Measurements from ENCODE around the gene MFSD2A. TPM values are rescaled to one million over a fixed set of nuclear protein-coding genes. Genes with fewer than 3 reads are reported as not detected.
"Not testable (repeated sequence)": the region's sequence is repeated elsewhere in the genome, so short reads cannot be mapped to it uniquely, and the experiment has no call there.

The MFSD2A gene
- total RNA-seq, 2 donors from 2014 or later, result 7.2 to 9.5 TPM

DNA sequence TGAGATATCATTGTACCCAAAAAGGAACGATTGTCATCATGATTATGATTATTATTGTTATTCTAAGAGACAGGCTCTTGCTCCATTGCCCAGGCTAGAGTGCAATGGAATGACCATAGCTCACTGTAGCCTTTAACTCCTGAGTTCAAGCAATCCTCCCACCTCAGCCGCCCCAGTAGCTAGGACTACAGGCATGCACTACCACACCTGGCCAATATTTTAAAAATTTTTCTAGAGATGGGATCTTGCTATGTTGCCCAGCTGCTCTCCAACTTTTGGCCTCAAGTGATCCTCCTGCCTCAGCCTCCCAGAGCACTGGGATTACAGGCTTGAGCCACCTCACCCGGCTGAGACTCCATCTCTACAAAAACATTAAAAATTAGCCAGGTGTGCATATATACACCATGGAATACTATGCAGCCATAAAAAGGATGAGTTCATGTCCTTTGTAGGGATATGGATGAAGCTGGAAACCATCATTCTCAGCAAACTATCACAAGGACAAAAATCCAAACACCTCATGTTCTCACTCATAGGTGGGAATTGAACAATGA, 52.6 kb downstream of the MFSD2A start:
- not testable (repeated sequence) for H3K27me3 Mint-ChIP-seq (ENCODE audit: low read depth); DNase-seq; H3K4me3 Mint-ChIP-seq; H3K4me1 Mint-ChIP-seq (ENCODE audit: low read depth); ATAC-seq (replicated peaks in 1 of 2); H3K9me3 Mint-ChIP-seq; H3K36me3 Mint-ChIP-seq (ENCODE audit: insufficient read depth in 2 of 2); H3K27ac Mint-ChIP-seq

DNA sequence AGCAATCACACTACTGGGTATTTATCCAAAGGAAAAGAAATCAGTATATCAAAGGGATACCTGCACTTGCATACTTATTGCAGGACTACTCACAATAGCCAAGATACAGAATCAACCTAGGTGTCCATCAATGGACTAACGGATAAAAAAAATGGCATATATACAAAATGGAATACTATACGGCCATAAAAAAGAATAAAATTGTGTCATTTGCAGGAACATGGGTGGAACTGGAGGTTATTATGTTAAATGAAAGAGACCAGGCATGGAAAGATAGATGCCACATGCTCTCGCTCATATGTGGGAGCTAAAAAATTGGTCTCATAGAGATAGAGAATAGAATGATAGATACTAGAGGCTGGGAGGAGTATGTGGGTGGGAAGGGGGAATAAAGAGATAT, 56.3 kb downstream of the MFSD2A start:
- H3K4me1 Mint-ChIP-seq (ENCODE audit: low read depth), result peaks cover 23% of the 10 kb centered on the region
- H3K27me3 Mint-ChIP-seq (ENCODE audit: low read depth), result no peaks in the 10 kb centered on the region
- no peak overlapping the region for H3K4me3 Mint-ChIP-seq
- DNase-seq, result no peak
- H3K36me3 Mint-ChIP-seq (ENCODE audit: insufficient read depth in 2 of 2), result no peaks in the 10 kb centered on the region
- H3K27ac Mint-ChIP-seq, result no peak overlapping the region
- no peak for ATAC-seq (replicated peaks in 1 of 2)
- no peaks in the 10 kb centered on the region for H3K9me3 Mint-ChIP-seq

GRCh38 chr1:40014253-40014706, 59.3 kb downstream of the MFSD2A start:
- H3K9me3 Mint-ChIP-seq, result no peaks in the 10 kb centered on the region
- H3K4me3 Mint-ChIP-seq, result peak overlapping the region in 1 of 2 donors; percentile 29
- peak; percentile 57 to 68 for ATAC-seq (replicated peaks in 1 of 2)
- no peak for DNase-seq
- peaks cover 0 to 2% of the 10 kb centered on the region in 2 donors for H3K36me3 Mint-ChIP-seq (ENCODE audit: insufficient read depth in 2 of 2)
- H3K4me1 Mint-ChIP-seq (ENCODE audit: low read depth), result peaks cover 23% of the 10 kb centered on the region
- no peaks in the 10 kb centered on the region for H3K27me3 Mint-ChIP-seq (ENCODE audit: low read depth)
- H3K27ac Mint-ChIP-seq, result no peak overlapping the region

DNA sequence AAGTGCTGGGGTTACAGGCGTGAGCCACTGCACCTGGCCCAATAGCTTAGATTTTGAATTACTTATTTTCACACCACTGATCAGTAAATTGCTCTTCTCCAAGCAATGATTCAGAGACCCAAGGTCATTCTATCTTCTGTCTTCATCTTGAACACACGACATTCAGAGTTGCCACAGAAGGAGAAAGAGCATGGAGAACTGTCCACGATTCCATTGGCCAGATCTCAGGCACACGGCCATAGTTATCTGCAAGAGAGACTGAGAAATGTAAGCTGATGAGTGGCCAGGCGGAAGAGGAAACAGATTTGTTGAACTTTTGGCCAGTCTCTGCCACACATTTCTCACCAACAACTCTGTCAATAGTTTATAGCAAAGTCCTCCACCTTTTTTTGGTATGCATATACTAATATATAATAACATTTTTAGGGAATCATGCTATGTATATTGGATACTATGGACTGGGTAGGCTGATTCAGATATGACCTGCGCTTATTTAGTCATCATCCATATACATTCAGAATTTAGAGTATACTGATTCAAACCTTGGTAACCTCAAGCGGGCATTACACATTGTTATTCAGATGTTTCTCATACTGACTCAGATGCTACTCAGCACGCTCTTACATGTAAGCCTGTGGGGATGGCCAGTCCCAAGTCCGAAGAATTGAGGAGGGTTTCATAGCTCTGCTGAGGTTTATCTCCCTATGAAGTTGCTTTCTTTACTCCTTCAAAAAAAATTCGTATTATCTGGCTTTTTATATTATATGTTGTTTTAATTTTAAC, 60.1 kb downstream of the MFSD2A start:
- peaks cover 23% of the 10 kb centered on the region for H3K4me1 Mint-ChIP-seq (ENCODE audit: low read depth)
- no peaks in the 10 kb centered on the region for H3K9me3 Mint-ChIP-seq
- ATAC-seq (replicated peaks in 1 of 2) (peak; percentile 97 to 99), DNase-seq (peak; percentile 45 to 49)
- peaks cover 0 to 3% of the 10 kb centered on the region in 2 donors for H3K36me3 Mint-ChIP-seq (ENCODE audit: insufficient read depth in 2 of 2)
- peak overlapping the region; percentile 81 for H3K27ac Mint-ChIP-seq
- H3K4me3 Mint-ChIP-seq, result peak overlapping the region; percentile 21 to 29
- H3K27me3 Mint-ChIP-seq (ENCODE audit: low read depth), result no peaks in the 10 kb centered on the region

DNA sequence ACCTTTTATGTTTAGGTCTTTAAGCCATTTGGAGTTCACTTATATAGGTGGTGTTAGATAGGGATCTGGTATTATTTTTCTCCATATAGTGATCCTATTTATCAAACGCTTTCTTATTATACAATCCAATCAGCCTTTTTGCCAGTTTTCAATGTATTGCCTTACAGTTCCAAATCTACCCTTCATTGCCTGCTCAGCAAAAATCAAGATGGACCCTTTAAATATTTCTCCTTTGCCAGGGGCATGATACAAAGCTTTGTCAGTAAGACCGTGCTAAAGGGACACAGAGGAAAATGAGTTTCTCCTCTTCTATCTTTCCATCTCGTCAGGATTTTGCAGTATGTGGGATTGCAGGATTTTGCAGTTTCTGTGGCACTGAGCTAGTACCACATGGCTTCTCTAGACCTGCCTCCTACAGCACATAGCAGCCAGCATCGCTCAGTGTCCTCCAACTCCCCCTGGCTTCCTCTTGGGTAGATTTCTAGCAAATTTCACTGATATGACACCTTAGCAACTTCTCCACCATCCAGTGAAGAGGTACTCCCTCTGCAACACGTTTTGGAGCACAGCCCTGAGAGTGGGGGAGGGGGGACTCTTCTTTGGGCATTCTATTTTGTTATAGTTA, 63.1 kb downstream of the MFSD2A start:
- Mint-ChIP-seq H3K4me1 (ENCODE audit: low read depth) (peaks cover 23% of the 10 kb centered on the region), H3K36me3 (ENCODE audit: insufficient read depth in 2 of 2) (peaks cover 0 to 3% of the 10 kb centered on the region in 2 donors), H3K27ac (no peak overlapping the region), H3K27me3 (ENCODE audit: low read depth) (no peaks in the 10 kb centered on the region), H3K9me3 (no peaks in the 10 kb centered on the region), H3K4me3 (no peak overlapping the region)
- ATAC-seq (replicated peaks in 1 of 2) (no peak), DNase-seq (no peak)

Other genes with a start within 250 kb of the MFSD2A start
- gene PPIE, start 216.3 kb upstream of the MFSD2A start, total RNA-seq, result 10 to 100 TPM; 47.3 to 54.6 TPM
- gene OXCT2, start 183.8 kb upstream of the MFSD2A start, total RNA-seq, result 1 to 10 TPM; 2.9 TPM
- gene BMP8B, start 166.3 kb upstream of the MFSD2A start, total RNA-seq, result 1 to 10 TPM in 1 of 2 donors, under 1 TPM in 1; 0.69 to 1.5 TPM
- 10 to 100 TPM; 20.5 to 22.6 TPM for gene TRIT1, start 71.6 kb upstream of the MFSD2A start, total RNA-seq
- gene MYCL, start 53.2 kb upstream of the MFSD2A start, total RNA-seq, result under 1 TPM; 0.30 to 0.70 TPM
- 100 to 1,000 TPM; 401 to 411 TPM for gene CAP1, start 85.6 kb downstream of the MFSD2A start, total RNA-seq
- gene PPT1, start 142.1 kb downstream of the MFSD2A start, total RNA-seq, result 10 to 100 TPM; 52.6 to 53.2 TPM
- 10 to 100 TPM; 16.8 to 21.2 TPM for gene RLF, start 206.2 kb downstream of the MFSD2A start, total RNA-seq

Measured in activated T-cell treated with anti-CD3 and anti-CD28 coated beads, Interleukin-2, amount 50 U/mL, for 72 hours (primary cell).